HG03460 (cell line): Measurements from ENCODE around the gene ACR.
"Not testable (repeated sequence)": the region's sequence is repeated elsewhere in the genome, so short reads cannot be mapped to it uniquely, and the experiment has no call there.

ENCODE experiments used
- ATAC-seq: cut with Tn5 transposase; IDR thresholded peaks from one replicate; pipeline ENCODE4 v1.9.1; 2021; ENCODE audit not compliant: unreplicated experiment

ACR gene

DNA sequence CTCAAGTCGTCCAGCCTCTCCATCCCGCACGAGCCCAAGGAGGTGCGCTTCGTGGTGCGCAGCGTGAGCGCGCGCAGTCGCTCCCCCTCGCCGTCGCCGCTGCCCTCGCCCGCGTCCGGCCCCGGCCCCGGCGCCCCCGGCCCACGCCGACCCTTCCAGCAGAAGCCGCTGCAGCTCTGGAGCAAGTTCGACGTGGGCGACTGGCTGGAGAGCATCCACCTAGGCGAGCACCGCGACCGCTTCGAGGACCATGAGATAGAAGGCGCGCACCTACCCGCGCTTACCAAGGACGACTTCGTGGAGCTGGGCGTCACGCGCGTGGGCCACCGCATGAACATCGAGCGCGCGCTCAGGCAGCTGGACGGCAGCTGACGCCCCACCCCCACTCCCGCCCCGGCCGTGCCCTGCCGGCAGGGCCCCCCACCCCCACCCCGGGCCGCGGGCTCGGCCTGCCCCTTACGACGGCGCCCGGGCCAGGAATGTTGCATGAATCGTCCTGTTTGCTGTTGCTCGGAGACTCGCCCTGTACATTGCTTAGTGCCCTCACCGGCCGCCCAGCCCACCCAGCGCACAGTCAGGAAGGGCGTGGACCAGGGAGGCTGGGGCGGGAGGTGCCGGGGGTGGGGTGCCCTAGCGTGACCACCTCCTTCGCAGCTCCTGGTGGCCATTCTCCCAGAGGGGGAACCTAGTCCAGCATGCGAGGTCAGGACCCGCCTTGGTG is 6.9 kb upstream of the ACR start:
- no peak for ATAC-seq

DNA sequence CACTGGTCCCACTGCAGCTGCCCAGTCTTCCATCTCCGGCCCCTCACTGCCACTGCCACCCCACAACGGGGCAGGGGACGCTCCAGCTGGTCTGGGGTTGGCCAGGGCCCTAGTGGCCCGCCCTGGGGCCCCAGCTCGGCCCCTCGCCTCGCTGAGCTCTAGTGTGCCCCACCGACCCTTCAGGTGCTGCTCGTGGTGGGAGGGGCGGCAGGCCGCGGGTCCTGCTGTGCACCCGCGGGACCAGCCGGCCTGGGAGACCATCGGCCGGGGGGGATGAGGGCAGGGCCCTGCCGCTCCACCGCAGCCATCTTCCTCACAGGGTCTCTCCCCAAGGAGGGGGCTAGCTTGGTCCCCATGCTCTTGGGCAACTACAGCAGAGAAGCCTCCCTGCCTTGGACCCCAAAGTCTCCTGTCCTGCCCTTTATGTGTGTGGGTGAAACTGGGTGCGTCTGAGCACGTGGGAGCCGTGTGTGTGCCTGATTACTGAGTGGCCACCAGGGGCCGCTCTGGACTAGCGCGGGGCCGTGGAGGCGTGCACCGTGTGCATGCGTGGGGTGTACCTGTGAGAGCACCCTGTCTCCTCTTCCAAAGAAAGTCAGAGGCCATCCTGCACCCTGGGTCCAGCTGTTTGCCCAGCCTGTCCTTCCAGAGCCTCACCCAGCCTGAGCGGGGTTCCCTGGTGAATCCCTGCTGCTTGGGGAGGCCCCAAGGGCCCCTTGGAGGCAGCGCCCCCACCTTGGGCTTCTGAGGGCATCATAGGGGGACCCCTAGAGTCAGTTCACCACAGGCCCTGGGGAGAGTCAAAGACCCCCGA is 6.0 kb upstream of the ACR start:
- ATAC-seq, result no peak

DNA sequence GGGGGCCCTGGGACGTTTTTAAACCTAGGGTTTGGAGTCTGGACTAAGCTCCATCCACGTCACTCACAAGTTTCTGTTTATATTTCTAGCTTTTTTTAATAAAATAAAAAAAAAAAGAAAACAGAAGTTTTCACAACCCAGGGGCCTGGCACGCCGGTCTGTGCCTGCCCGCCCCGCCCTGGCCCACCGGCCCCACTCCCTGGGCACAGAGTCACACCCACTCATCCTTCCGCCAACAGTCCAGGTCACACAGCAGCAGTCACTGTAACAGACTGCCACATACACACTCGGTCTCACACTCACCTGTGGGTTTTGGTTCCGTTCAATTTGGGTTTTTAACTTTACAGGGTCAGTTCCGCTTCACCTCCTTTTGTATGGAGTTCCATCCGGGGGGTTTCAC is 5.3 kb upstream of the ACR start:
- no peak for ATAC-seq

DNA sequence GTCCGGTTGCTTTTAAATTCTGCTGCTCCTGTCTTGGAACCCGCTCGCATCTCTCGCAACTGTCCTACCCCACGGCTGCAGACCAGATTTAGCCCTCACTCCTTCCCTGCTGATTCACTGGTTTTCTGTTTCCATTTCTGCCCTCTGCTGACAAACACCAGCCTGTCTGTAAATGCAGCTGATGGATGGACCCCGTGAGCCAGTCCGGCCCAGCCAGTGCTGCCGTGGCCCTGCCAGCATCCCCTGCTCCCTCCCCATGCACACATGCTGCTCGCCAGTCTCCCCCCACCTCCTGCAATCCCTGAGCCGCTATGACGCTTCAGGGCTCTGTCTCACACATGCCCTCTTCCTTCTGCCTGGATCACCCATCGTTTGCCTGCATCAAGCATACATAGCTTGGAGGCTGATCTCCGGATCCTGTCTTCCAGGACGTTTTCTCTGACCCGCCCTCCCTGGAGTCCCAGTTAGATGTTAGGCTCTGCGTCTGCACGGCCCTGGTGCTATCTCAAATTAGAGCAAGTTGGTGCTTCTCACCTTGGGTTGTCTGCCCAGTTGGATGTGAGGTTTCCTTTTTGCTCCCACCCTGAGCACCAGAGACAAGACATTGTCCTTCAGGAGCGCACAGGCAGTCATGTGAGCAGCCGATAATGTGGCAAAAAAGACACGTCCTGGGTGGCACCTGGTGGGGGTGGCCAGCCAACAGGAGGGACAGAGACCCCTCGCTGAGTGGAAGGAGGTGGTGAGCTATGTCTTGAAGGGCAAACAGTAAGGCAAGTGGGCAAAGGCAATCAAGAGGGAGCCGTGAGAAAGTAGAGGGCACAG is 4.3 kb upstream of the ACR start:
- no peak for ATAC-seq

DNA sequence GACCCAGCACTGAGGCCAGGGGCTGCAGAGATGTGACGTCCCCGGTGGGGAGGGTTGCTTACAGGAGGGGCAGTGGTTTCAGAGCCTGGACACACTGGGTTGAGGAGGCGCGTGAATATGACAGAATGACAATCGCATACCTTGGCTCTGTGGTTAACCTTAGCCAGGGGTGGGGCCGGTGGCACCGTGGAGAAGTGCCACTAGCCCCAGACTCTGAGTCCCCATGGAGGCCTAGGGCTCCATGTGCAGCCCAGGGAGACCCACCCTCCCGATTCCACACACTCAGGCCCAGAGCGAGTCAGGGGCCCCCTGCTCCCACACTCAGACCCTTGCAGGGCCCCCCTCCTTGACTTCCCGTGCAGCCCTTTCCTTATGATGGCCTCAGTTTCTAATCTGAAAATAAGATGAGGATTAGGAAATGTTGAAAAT is 3.6 kb upstream of the ACR start:
- no peak for ATAC-seq

DNA sequence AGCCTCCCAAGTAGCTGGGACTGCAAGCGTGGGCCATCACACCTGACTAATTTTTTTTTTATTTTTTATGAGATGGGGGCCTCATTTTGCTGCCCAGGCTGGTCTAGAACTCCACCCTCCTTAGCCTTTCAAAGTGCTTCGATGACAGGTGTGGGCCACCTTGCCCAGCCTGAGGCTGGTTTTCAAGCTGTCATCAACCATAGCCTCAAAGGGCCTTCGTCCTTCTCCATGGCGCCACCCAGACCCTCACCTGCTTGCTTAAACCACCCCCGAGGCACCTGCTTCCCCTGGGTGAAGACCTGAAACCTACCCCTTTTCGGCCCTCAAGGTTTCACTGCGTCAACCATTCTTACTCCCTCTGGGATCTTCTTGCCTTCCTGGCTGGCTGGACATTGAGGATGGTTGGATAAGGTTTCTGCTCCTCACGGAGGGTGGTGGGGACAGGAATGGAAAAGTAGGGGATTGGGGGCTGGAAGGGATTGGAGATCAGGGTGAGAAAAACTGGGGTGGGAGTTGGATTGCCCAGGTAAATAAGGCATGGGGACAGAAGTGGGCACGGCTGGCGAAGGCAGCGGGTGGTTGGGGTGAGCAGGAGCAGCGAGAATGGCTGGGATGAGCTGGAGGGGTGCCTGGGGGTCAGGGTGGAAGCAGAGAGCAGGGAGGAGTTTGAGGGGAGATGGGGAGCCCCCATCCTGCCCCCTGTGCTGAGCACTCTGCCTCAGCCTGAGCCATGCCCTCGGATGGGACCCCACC is 2.8 kb upstream of the ACR start:
- no peak for ATAC-seq

DNA sequence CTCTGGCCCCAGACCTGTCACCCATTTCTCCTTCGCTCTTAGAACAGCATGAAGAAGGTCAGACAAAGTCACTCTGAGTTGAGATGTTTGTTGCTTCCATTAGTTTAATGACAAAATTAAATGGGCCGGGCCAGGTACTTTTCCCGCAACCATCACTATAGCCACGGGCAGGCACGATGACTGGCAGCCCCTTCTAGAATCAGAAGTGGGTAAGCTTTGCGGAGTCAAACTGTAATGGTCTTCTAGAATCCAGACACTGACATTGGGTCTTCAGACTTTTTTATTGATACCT is 2.3 kb upstream of the ACR start:
- ATAC-seq, result no peak

DNA sequence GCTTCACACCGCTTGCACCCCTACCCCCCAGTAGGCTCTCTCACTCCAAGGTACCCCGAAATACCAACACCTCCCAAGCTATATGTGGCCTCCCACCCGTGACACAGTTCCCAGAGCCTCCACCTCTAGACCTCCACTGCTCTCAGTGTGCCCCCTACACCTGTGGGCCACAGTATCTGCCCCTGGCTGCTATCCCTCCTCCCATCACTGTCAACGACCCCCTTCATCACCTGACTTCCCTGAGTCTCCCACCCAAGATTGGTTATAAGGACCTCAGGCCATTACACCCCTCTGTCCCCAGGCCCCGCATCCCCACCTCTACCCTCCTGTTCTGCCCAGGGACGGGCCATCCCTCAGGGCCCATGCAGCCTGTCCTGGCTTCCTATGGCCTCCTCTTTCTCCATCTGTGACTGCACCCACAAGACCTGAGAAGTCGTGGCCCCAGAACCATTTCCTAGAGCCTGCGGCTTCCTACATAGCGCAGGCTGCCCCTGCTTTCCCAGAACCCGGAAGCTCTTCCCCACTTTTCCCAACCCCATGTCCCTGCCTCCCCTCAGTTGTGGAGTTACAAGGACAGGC is 734 bp downstream of the ACR start:
- ATAC-seq, result no peak

DNA sequence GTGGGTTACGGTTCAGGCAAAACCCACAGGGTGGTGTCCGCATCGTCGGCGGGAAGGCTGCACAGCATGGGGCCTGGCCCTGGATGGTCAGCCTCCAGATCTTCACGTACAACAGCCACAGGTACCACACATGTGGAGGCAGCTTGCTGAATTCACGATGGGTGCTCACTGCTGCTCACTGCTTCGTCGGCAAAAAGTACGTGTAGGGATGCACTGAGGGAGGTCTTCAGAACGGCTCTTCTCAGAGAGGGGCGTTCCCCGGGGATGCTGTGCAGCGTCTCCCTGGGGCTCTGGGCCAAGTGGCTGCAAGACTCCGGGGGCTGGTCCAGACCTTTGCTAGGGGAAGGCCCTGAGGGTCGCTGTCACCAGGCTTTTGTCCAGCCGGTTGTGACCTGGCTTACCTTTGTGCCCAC is 1.3 kb downstream of the ACR start:
- ATAC-seq, result no peak

DNA sequence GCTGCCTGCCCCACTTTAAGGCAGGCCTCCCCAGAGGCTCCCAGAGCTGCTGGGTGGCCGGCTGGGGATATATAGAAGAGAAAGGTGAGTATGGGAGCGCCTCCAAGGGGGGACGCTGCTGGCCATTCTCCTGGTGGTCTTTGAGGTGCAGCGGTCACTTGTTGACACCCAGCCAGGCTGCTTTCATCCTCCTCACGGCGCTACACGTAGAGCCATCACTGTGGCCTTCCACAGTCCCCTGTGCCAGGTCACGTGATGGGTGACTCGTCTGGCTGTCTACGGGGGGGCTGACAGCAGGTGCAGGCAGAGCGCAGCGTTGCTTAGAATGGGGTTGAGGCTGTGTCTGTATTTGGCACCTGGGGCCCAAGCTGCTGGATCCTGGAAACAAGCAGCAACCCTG is 1.9 kb downstream of the ACR start:
- ATAC-seq, result no peak

DNA sequence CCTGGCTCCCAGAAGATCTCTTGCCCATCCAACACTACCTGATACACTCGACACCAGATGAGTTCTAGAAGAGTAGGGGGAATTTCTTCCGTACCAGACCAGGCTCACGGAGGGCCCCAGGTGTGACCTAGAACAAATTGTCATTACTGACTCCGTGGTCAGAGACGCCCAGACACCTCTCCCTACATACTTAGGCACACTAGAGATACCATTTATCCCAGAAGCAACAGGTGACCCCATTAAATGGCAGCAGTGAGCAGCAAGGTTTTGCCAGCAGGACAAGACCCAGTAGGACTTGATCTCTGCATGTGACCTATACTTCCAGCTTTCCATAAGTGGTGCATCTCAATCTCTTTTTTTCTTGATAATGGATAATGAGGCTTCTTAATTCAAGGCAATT is 2.7 kb downstream of the ACR start:
- not testable (repeated sequence) for ATAC-seq

DNA sequence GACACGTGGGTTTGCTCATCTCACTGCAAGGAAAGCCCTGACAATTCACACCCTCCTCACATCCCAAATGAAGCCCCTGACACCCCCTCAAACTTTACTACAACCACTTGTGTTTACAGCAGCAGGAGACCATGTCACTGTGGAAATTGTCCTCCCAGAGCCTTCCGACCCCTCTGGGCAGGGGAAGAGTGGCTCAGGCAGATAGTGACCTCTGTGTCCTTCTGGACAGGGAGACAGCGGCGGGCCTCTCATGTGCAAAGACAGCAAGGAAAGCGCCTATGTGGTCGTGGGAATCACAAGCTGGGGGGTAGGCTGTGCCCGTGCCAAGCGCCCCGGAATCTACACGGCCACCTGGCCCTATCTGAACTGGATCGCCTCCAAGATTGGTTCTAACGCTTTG is 6.4 kb downstream of the ACR start:
- ATAC-seq, result not testable (repeated sequence)

DNA sequence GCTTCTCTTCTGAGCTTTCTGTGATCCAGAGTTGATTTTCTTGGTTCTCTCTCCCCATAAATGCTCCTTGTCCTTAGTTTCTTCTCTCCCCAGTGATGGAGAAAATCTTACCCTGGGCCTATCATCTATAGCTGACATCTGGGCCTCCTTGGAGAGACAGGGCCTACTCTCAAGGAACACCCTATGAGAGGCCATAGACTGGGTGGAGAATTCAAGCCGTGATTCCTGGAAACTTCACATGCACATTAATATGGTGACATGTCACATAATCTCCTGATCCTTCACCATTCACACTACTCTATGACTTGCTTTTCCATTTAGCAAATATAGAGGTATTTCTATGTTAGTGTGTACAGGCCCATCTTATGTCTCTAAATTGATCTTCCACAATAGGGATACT is 9.5 kb downstream of the ACR start:
- not testable (repeated sequence) for ATAC-seq

DNA sequence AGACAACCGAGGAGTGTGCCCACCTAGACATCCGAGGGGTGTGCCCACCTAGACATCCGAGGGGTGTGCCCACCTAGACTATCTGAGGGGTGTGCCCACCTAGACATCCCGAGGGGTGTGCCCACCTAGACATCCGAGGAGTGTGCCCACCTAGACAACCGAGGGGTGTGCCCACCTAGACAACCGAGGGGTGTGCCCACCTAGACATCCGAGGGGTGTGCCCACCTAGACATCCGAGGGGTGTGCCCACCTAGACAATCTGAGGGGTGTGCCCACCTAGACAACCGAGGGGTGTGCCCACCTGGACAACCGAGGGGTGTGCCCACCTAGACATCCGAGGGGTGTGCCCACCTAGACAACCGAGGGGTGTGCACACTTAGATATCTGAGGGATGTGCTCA is 10.6 kb downstream of the ACR start:
- ATAC-seq, result not testable (repeated sequence)

DNA sequence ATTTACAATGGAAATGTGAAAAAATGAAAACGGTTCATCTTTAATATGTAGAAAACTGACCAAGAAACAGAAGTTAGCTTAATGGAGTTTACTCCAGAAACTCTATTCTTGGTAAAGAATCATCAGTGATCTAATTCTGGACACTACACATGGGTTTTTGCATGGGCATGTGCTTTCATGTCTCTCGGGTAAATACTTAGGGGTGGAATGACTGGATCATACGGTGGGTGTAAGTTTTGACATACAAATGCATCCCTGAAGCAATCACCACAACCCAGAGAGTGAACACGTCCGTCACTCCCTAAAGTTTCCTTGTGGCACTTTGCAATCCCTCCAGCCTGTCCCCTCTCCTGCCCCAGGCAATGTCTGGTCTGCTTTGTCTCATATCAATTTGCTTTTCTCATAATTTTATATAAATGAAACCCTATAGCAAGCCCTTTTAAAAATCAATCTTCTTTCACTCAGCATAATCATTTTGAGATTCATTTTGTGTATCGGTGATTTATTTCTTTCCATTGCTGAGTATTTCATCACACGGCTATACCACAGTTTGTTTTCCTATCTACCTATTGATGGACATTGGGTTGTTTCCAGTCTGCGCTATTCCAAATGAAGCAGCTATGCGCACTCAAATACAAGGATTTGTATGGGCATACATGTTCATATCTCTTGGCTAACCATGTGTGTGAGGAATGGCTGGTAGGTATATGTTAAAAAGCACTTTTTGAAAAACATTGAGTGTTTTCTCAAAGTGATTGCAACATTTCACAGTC is 11.5 kb downstream of the ACR start:
- not testable (repeated sequence) for ATAC-seq

DNA sequence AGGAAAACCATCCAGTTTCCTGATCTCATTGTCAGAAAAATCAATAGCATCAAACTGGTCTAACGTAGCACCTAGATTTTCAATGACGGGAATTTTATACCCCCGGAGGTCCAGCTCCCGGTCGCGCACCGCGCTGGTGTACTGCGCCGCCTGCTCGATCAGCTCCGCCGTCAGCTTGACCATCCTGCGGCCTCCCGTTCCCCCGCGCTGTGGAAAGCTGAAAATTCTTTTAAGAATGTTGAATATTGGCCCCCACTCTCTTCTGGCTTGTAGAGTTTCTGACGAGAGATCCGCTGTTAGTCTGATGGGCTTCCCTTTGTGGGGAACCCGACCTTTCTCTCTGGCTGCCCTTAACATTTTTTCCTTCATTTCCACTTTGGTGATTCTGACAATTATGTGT is 17.2 kb downstream of the ACR start:
- not testable (repeated sequence) for ATAC-seq

DNA sequence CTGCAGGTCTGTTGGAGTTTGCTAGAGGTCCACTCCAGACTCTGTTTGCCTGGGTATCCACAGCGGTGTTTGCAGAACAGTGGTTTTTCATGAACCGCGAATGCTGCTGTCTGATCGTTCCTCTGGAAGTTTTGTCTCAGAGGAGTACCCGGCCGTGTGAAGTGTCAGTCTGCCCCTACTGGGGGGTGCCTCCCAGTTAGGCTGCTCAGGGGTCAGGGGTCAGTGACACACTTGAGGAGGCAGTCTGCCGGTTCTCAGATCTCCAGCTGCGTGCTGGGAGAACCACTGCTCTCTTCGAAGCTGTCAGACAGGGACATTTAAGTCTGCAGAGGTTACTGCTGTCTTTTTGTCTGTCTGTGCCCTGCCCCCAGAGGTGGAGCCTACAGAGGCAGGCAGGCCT is 18.4 kb downstream of the ACR start:
- ATAC-seq, result not testable (repeated sequence)

DNA sequence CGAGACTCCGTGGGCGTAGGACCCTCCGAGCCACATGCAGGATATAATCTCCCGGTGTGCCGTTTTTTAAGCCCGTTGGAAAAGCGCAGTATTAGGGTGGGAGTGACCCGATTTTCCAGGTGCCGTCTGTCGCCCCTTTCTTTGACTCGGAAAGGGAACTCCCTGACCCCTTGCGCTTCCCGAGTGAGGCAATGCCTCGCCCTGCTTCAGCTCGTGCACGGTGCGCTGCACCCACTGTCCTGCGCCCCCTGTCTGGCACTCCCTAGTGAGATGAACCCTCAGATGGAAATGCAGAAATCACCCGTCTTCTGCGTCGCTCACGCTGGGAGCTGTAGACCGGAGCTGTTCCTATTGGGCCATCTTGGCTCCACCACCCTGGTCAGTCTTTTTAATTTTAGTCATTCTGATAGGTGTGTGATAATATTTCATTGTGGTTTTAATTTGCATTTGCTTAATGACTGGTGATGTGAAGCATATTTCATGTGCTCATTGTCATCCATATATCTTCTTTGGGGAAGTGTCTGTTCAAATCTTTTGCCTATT is 19.0 kb downstream of the ACR start:
- ATAC-seq, result not testable (repeated sequence)

DNA sequence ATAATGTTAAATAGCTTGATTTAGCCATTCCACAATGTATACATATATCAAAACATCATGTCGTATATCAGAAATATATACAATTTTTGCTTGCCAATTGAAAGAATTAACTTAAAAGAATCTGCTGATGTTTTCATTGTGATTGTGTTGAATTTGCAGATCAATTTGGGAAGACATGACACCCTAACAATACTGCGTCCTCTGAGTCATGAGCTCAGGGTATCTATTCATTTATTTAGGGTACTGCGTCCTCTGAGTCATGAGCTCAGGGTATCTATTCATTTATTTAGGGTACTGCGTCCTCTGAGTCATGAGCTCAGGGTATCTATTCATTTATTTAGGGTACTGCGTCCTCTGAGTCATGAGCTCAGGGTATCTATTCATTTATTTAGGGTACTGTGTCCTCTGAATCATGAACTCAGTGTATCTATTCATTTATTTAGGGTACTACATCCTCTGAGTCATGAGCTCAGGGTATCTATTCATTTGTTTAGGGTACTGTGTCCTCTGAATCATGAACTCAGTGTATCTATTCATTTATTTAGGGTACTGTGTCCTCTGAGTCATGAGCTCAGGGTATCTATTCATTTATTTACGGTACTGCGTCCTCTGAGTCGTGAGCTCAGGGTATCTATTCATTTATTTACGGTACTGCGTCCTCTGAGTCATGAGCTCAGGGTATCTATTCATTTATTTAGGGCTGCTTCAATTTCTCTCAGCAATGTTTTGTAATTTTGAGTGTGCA is 21.8 kb downstream of the ACR start:
- ATAC-seq, result not testable (repeated sequence)
